HG02852 (cell line): ENCODE results near the gene SLC6A5.
"Not testable (repeated sequence)": the region's sequence is repeated elsewhere in the genome, so short reads cannot be mapped to it uniquely, and the experiment has no call there.

Experiments used
- ATAC-seq: cut with Tn5 transposase; IDR thresholded peaks from one replicate; pipeline ENCODE4 v1.9.1; 2021; ENCODE audit warnings: mild to moderate bottlenecking, moderate library complexity; ENCODE audit not compliant: unreplicated experiment

The SLC6A5 gene

GRCh38 chr11:20599221-20600019 lies at the start of gene SLC6A5:
SLC6A5 (plus strand) TSS chr11:20599608; CDS start chr11:20599673, 65 bp downstream.
- no peak for ATAC-seq

DNA sequence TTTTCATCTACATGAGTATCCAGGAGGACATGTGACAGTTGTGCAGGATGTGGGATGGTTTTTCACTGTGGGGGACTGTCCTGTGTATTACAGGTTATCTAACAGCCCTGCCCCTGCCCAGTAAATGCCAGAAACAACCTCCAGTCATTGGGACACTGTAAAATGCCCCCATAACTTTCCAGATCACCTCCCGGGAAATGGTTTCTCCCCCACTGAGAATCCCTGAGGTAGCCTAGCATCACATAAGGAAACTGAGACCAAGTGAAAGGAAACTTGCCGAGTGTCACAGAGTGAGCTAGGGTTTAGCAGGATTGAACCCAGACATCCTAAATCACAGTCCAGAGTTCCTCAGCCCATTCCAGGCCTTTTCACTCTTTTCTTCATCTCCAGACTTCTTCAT lies 48.3 kb upstream of the SLC6A5 start:
- ATAC-seq: no peak

GRCh38 chr11:20555783-20556182 lies 43.6 kb upstream of the SLC6A5 start:
- no peak for ATAC-seq

DNA sequence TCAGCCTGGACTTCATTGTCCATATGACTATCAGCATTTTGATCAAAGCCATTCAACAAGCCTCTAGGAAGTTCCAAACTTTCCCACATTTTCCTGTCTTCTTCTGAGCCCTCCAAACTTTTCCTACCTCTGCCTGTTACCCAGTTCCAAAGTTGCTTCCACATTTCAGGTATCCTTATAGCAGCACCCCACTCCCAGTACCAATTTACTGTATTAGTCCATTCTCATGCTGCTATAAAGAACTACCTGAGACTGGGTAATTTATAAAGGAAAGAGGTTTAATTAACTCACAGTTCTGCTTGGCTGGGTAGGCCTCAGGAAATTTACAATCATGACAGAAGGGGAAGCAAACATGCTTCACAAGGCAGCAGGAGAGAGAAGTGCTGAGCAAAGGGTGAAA lies 43.0 kb upstream of the SLC6A5 start:
- ATAC-seq: not testable (repeated sequence)

DNA sequence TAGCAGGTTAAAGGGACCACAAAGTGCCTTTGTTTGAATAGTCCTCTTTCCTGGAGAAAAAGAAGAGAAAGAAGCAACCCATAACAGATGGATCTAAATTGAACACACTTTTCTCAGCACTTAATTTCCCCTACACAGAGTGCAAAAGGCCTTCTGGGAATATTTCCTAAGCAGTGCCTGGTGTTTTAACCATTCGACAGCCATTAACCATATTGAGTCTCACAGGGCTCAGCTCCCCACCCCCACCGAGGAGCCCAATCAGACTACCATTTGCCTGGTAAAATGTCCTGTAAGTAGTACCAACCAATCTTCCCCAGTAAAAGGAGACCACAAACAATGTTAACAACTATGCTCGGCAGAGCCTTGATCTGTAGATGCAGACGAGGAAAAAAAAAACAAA lies 40.7 kb upstream of the SLC6A5 start:
- ATAC-seq: no peak

DNA sequence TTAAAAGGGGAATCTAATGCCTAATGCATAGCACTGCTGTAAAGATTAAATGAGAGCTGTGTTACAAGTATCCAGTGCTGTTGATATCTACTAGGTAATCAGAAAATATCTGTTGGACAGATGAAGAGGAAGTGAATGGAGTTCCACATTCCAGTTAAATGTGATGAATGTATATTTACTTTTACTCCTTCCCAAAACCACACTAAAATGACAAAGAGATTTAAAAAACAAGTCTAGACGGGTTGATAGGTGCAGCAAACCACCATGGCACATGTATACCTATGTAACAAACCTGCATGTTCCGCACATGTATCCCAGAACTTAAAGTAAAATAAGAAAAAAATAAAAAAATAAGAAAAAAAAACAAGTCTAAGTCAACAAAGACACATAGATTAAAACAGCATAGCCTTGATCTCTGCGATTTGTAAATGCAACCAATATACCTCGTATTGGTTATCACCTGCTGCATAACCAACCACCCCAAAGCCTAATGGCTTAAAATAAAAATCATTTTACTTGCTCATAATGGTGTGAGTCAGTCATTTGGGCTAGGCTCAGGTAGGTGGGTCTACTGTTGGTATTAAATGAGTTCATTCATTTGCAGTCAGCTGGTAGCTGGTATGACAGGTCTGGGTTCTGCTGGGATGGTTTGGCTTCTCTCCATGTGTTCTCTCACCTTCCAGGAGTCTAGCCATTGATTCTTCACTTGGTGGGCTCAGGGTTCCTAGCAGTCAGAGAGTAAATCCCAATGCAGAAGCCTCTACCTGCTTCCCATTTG lies 39.7 kb upstream of the SLC6A5 start:
- no peak for ATAC-seq

DNA sequence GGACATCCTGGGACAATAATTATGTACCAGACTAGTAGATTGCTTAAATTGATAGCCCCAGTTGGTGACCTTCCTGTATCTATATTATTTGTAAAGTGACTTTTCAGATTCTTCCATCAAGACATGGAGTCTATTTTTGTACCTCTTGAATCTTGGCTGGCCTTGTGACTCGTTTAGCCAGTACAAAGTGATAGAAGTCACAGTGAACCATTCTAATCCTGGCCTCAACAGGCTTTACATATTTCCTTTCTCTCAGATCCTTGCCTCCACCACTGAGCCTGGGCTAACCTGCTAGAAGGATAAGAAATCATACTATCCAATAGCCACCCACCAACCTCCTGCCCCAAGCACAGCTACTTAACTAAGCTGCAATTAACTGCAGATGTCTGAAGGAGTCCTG lies 37.5 kb upstream of the SLC6A5 start:
- ATAC-seq: no peak

DNA sequence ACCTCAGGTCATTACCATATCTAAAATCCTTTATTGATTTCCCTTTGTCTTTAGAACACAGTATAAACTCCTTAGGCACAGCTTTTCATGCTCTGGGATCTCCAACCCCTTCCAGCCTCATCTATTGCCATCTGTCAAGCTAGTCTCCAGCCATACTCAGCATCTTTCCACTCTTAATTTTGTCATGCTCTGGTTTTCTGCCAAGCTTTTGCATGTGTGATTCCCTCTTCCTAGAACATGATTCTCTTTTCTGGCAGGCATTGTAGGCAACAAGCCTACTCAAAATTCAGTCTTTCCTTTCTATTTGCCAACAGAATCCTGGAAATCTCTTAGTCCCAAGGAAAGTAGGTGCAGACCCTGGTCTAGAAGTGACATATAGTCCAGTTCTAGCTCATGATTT lies 35.5 kb upstream of the SLC6A5 start:
- ATAC-seq: no peak

DNA sequence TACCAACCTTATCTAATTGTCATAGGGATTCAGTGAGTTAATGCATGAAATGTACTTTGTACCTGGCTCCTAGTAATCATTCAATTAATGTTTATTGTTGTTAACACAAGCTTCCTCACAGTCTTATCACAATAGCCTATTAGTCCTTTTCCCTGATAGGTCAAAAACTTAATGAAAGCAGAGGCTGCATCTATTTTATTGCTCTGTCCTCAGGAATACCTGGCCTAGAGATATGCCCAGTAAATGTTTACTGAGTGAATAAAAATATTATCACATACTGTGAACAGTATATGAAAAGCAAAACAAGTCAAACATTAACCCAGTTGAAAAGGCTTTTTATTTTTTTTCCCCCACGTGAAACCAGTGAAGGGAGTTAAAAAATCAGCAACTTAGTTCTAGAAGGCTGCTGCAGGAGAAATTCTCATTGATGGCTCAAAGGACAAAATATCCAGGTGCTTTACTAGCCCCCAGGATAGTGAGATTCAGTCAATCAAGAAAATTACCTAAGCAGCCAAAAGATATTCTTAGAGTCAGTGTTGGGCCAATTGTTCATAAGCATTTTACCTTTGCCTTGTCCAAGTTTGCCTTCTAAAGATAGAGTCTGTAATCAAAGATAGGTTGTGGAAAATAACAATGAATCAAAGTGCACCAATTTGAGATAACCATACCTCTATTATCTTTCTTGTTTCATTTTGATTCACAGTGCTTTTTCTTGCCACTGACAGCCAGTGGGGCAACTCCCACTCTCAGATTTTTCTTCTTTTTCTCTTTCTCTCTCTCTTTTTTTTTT lies 34.4 kb upstream of the SLC6A5 start:
- ATAC-seq: no peak

DNA sequence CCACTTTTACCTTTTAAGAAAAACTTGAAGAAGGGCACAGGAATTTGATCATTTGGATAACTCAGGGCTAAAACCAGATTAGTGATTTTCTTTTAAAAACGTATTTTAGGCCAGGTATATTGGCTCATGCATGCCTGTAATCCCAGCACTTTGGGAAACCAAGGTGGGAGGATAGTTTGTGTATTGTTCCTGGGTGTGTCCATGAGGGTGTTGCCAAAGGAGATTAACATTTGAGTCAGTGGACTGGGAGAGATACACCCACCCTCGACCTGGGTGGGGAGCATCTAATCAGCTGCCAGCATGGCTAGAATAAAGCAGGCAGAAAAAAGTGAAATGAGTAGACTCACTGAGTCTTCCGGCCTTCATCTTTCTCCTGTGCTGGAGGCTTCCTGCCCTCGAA lies 33.3 kb upstream of the SLC6A5 start:
- not testable (repeated sequence) for ATAC-seq

GRCh38 chr11:20566591-20567434 lies 32.6 kb upstream of the SLC6A5 start:
- no peak for ATAC-seq

DNA sequence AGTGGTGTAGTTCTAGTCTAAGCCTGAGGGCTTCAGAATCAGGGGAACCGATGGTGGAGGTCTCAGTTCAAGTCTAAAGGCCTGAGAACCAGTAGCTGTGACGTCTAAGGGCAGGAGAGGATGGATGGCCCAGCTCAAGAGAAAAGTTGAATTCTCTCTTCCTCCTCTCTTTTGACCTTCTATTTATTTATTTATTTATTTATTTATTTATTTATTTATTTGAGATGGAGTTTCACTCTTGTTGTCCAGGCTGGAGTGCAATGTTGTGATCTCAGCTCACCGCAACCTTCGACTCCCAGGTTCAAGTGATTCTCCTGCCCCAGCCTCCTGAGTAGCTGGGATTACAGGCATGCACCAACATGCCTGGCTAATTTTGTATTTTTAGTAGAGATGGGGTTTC lies 19.7 kb upstream of the SLC6A5 start:
- ATAC-seq: not testable (repeated sequence)

- no peak for ATAC-seq
Observed at GRCh38 chr11:20583201-20583600, 16.2 kb upstream of the SLC6A5 start.

DNA sequence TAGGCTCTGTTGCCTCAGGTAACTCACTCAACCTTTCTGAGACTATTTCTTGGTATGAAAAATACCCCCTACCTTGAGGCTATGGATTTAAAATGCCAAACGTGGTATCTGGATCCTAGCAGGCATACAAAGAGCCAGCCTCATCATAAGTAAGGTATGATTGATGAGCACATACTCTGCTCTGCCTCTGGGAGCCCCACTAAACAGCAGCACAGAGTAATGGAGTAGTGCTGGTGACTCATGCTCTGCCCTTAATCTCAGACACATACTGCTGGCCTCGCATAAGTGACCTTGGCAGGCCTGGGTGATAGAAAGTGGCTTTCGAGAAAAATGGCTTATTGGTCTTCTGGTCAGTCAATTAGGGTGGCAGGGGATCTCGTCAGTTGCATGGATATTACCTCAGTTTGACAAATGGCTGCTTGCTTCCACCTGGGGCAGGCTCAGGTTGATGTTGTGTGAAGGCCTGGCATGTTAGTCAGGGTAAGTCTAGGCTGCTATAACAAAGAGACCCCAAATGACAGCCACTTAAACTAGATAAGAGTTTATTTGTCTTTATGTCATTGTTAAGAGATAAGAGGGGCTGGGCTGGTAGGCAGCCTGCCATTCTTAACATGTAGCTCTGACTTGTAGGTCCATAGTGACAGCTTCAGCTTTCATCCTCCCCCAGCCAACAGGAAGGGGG lies 15.2 kb upstream of the SLC6A5 start:
- no peak for ATAC-seq

GRCh38 chr11:20589796-20590195 lies 9.6 kb upstream of the SLC6A5 start:
- ATAC-seq: no peak

GRCh38 chr11:20590381-20590780 lies 9.0 kb upstream of the SLC6A5 start:
- no peak for ATAC-seq

DNA sequence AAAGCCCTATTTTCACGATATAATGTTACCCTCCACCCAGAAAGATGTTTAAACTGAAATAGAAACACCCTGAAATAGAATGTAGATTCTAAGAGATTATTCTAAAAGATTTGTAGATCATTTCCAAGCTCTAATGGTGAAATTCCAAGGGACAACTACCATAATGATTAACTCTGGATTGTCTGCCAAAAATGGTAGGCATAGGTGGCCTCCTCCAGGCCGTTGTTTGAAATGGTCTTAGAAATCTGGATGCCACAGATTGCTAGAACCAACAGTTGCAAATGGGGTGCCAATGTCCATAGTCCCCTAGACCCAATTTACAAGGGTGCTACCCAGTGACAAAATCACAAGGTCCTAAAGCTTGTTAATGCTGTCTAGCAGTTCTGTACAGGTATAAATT lies 6.7 kb upstream of the SLC6A5 start:
- ATAC-seq: no peak

DNA sequence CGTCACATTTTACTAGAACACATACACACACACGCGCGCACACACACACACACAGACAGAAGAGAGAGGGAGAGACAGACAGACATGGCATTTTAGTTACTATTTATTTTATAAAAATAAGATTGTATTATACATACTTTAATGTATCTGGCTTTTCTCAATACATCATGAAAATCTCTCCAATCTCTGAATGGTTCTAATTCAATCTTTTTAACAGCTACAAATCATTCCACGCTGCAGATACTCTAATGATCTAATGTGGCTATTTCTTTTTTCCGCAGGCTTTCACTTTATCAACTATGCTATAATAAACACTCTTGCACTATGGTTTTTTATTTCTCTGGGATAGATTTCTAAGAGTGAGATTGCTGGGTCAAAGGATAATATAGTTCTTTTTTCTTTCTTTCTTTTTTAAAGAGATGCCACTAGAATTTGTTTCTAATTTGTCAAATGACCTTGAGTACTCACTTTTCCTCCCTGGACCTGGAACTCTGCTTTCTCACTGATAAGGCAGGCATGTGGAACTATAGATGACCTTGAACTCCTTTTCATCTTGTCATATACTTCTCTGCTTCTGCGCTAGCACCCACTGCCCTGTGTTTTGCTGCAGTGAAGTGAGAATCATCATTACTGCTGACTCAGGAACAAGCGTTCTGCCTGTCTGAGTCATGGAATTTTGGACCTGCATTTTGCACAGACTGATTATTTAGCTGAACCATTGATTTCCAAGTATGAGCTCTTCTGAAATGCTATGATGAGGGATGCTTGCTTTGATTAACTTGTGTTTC lies 4.9 kb upstream of the SLC6A5 start:
- no peak for ATAC-seq

DNA sequence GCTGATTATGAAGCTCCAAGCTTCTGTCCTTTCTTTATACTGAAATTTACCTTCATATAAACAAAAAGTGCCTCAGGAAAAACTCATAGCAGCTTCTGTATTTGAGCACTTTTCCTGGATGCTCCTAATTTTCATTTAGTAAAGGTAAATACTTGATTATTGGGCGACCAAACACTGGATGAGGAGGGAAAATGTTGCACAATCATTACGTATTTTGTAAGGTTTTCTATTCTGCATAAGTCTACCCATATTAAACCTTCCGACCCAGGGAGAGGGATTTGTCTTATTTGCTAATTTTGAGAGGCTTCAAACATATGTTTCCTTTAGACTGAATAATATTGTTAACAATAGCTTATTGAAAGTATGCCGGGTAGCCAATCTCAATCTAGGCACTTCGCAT lies 4.3 kb upstream of the SLC6A5 start:
- ATAC-seq: no peak
